SHP77 treated with DMSO at 0.1 percent for 48 hours (cell line): ENCODE data around the gene FRMD1.

Source experiments
- DNase-seq: peaks from one replicate; lab custom pipeline; 2025; lab: John Stamatoyannopoulos, UW

The FRMD1 gene

GRCh38 chr6:168111911-168112310 is 32.9 kb upstream of the FRMD1 start:
- no peak for DNase-seq

- DNase-seq, result no peak
Measured at GRCh38 chr6:168110437-168110836, 31.4 kb upstream of the FRMD1 start.

GRCh38 chr6:168109171-168109570 is 30.2 kb upstream of the FRMD1 start:
- DNase-seq, result no peak

GRCh38 chr6:168107191-168107983 is 28.4 kb upstream of the FRMD1 start:
- no peak for DNase-seq

- DNase-seq, result no peak
Measured at GRCh38 chr6:168106633-168107005, 27.6 kb upstream of the FRMD1 start.

GRCh38 chr6:168105813-168106632 is 27.0 kb upstream of the FRMD1 start:
- no peak for DNase-seq

GRCh38 chr6:168104636-168105035 is 25.6 kb upstream of the FRMD1 start:
- no peak for DNase-seq

- no peak for DNase-seq
Measured at GRCh38 chr6:168103050-168103830, 24.2 kb upstream of the FRMD1 start.

GRCh38 chr6:168102315-168102985 is 23.4 kb upstream of the FRMD1 start:
- no peak for DNase-seq

- no peak for DNase-seq
Measured at GRCh38 chr6:168101590-168102314, 22.7 kb upstream of the FRMD1 start.

- no peak for DNase-seq
Measured at GRCh38 chr6:168100803-168101589, 22.0 kb upstream of the FRMD1 start.

- DNase-seq, result no peak
Measured at GRCh38 chr6:168100011-168100802, 21.2 kb upstream of the FRMD1 start.

- no peak for DNase-seq
Measured at GRCh38 chr6:168099201-168100010, 20.4 kb upstream of the FRMD1 start.

GRCh38 chr6:168098431-168098861 is 19.4 kb upstream of the FRMD1 start:
- no peak for DNase-seq

GRCh38 chr6:168097621-168098430 is 18.8 kb upstream of the FRMD1 start:
- no peak for DNase-seq

GRCh38 chr6:168097221-168097620 is 18.2 kb upstream of the FRMD1 start:
- no peak for DNase-seq

- DNase-seq, result no peak
Measured at GRCh38 chr6:168096271-168096764, 17.3 kb upstream of the FRMD1 start.
